GM12865 (cell line): Measurements from ENCODE around the gene CHRNA7.

Experiments used
- DNase-seq: peaks from one replicate; pipeline ENCODE4 v3.0.0; 2010; ENCODE audit warnings: low read depth
- H3K4me3 ChIP-seq: 2 replicates; pipeline ENCODE4 v1.5.1; 2011; ENCODE audit warnings: mild to moderate bottlenecking, low read depth, low read length, control low read depth
- TF ChIP-seq, protein P1 (sequence below): IDR thresholded peaks from 2 replicates; pipeline ENCODE4 v1.5.1; 2011; ENCODE audit warnings: low read length, control low read depth, low read depth, inconsistent platforms; ENCODE audit not compliant: insufficient read depth; ENCODE audit errors: missing control alignments

The CHRNA7 gene

DNA sequence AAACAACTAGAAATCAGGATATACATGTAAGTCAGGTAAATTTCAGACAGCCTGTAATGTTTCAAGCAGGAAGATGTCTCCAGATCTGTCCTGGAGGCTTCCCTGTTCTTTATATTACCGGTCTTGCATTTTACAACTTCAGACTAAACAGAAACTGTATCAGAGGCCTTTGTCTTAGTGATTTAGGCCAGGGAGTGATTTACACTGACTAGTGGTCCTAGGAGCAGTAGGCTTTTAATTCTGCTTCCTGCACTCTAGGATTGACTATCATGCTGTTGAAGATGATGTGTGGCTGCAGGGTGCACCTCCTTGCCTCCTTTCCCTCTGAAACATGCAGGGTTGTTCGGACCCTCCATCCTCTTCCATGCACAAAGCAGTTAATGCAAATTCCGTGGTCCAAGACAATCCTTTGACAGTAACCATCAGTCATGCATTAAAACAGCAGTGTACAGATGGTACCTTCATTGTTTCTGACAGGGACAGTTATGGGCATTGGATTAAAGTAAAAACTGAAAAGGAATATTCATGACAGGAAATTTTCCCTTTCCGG, 27.6 kb downstream of the CHRNA7 start:
- no peak for DNase-seq
- H3K4me3 ChIP-seq = no peak overlapping the region

DNA sequence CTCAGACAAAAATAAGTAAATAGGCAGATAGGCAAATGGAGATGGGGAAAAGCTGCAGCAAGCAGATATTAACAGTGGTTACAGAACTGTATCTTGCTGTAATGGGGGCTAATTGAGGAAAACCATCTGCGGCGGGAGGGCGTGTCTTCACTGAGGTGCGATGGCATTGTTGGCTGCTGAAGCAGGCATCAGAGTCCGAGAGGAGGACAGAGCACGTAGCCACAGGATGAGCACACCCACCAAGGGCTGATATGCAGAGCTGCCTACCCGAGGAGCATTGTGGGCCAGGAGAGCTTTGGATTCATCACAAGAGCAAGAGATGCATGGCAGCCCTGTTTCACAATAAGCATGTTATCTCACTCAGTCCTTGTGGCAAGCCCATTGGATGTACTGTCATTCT, 30.4 kb downstream of the CHRNA7 start:
- TF ChIP-seq, protein P1, sequence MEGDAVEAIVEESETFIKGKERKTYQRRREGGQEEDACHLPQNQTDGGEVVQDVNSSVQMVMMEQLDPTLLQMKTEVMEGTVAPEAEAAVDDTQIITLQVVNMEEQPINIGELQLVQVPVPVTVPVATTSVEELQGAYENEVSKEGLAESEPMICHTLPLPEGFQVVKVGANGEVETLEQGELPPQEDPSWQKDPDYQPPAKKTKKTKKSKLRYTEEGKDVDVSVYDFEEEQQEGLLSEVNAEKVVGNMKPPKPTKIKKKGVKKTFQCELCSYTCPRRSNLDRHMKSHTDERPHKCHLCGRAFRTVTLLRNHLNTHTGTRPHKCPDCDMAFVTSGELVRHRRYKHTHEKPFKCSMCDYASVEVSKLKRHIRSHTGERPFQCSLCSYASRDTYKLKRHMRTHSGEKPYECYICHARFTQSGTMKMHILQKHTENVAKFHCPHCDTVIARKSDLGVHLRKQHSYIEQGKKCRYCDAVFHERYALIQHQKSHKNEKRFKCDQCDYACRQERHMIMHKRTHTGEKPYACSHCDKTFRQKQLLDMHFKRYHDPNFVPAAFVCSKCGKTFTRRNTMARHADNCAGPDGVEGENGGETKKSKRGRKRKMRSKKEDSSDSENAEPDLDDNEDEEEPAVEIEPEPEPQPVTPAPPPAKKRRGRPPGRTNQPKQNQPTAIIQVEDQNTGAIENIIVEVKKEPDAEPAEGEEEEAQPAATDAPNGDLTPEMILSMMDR = no peak
- no peak overlapping the region for H3K4me3 ChIP-seq
- no peak for DNase-seq

More for the DNA sequence above, 27.6 kb downstream of the CHRNA7 start:
- TF ChIP-seq, protein P1 = no peak

DNA sequence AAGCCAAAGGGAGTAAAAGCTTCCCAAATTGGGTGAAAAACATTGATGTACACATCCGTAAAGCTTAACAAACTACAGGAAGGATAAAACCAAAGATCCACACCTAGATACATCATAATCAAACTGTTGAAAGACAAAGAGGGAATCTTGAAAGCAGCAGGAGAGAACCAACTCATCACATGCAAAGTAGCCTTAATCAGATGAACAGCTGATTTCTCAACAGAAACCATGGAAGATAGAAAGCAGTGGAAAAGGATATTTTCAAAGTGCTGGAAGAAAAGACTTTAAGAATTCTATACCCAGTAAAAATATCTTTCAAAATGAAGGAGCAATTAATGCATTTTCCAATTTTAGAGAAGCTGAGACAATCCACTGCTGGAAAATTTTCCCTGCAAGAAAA, 36.8 kb downstream of the CHRNA7 start:
- TF ChIP-seq, protein P1 = no peak
- no peak for DNase-seq
- H3K4me3 ChIP-seq = no peak overlapping the region

DNA sequence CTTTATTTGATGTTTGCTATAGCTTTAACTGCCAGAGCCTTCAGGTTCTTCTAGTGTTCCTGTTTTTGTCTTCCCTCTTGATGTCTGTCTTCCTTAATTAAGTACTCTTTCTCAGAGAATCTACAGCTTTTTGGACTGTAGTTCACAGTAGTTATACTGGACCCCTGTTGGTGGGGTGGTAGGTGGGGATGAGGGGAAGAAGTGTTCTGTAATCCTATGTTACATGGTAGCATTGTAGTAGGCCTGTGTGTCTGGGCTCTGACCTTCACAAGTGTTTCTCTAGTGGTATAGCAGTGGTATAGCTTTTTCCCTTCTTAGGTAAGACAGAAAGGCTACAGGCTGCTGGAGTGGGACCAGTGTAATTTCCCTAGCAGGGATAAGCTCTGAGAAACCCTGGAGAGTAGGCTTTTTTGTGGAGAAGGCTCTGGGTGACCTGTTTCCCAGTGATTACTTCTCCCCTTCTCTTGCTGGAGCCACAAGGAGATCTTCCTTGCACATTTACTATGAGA, 59.6 kb downstream of the CHRNA7 start:
- TF ChIP-seq, protein P1 = no peak
- no peak overlapping the region for H3K4me3 ChIP-seq
- DNase-seq = no peak

DNA sequence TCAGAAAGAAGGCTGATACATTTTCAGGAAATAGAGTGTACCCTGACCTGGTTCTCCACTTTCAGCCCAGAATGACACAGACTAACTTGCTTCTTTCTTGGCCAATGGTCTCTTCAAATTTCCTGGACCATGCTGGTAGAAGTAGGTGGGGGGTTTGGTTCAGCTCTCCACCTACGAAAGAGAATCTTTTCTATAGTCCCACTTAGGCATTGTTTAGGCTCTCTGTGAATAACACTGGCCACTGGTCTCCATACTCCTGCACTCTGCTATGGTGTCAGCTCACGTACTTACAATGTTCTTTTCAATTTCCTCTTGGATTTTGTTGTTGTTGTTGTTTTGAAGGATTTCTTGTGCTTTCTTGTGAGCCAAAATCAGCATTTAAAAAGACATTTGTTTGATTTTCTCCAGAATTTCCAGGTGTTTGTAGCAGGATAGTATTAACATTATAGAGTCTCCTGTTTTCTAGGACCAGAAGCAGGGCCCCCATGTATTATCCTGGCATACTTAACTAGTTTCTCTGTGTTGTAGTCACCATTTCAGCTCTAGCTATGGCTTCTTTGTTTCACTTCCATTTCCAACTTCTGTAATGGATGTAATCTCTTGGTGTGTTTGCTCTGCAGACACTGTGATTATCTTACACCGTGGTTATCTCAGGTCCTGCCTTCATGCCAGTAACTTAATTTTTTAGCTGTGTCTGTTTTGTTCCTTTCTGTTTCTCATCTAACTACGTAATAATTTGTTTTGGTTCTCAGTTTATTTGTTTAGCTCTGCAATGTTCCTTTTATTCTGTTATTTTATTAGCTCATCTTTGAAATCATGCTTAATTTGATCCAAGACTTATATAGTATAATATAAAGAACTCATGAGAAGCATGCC, 61.4 kb downstream of the CHRNA7 start:
- TF ChIP-seq, protein P1 = no peak
- no peak overlapping the region for H3K4me3 ChIP-seq
- peak; percentile 7 for DNase-seq

DNA sequence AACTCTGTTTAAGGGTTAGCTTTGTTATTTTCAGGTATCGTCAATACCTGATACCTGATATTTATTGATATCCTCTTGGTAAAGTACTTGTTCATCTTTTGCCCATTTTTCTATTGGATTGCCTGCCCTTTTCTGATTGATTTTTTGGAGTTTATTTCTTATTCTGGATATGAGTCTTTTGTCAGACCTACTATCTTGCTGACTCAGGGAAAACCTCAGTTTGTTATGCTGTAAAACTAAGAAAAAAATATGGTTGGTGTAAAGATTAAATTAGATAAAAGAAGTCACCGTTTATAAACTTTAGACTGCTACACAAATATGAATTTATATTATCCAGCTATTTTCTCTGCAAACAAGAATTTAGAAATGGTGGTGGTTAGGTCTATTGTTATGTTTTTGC, 65.9 kb downstream of the CHRNA7 start:
- no peak for DNase-seq
- H3K4me3 ChIP-seq = no peak overlapping the region
- TF ChIP-seq, protein P1 = no peak
